PC-9 (cell line): ENCODE data around the gene MAP2K5. TPM values are rescaled to one million over a fixed set of nuclear protein-coding genes. Genes with fewer than 3 reads are reported as not detected.
"Not testable (repeated sequence)": the region's sequence is repeated elsewhere in the genome, so short reads cannot be mapped to it uniquely, and the experiment has no call there.

ENCODE experiments used
- BruUV-seq: library from RNA; stranded (reverse); fragments of 400-500 nt; replicated peaks from 2 replicates; lab custom pipeline; 2021; lab: Mats Ljungman, UMichigan
- CTCF ChIA-PET: fragments of 300-600 bp; sonication (Branson Sonifier 250); formaldehyde crosslinking; loops from one replicate; lab custom pipeline; 2022; ENCODE audit warnings: antibody characterized with exemption; lab: Charles Lee
- POLR2A ChIA-PET: fragments of 300-600 bp; sonication (Branson Sonifier 250); formaldehyde crosslinking; loops from one replicate; lab custom pipeline; 2022; ENCODE audit warnings: antibody characterized with exemption; ENCODE audit not compliant: unreplicated experiment; lab: Charles Lee
- DNase-seq, 2 experiments: peaks; one replicate each; pipeline versions ENCODE4 v3.0.0 to v3.0.0-alpha.2; 2015 to 2022; ENCODE audit warnings: mixed read lengths in 1 of 2
- H2AFZ ChIP-seq: fragments of 200-600 bp; sonication (generic); 2 replicates; pipeline ENCODE4 v1.8.1; 2017; ENCODE audit warnings: antibody characterized with exemption
- H3F3A ChIP-seq: fragments of 200-600 bp; sonication (generic); 2 replicates; pipeline ENCODE4 v1.8.1; 2017; ENCODE audit warnings: antibody characterized with exemption, mild to moderate bottlenecking, low read depth; ENCODE audit not compliant: insufficient read depth
- H3K27ac ChIP-seq: fragments of 200-600 bp; sonication (generic); 2 replicates; pipeline ENCODE4 v1.6.1; 2016; ENCODE audit warnings: mixed run types
- H3K27me3 ChIP-seq: fragments of 200-600 bp; sonication (generic); 2 replicates; pipeline ENCODE4 v1.6.1; 2016; ENCODE audit warnings: low read depth, mixed run types; ENCODE audit not compliant: insufficient read depth
- H3K36me3 ChIP-seq: fragments of 200-600 bp; sonication (generic); 2 replicates; pipeline ENCODE4 v1.6.1; 2016; ENCODE audit warnings: low read depth, mixed run types
- H3K4me1 ChIP-seq: fragments of 200-600 bp; sonication (generic); replicated peaks from 2 replicates; pipeline ENCODE4 v1.6.1; 2016; ENCODE audit warnings: mixed run types; ENCODE audit not compliant: insufficient read depth
- H3K4me2 ChIP-seq: fragments of 200-600 bp; sonication (generic); 2 replicates; pipeline ENCODE4 v1.6.1; 2017; ENCODE audit warnings: mixed run types
- H3K4me3 ChIP-seq: fragments of 200-600 bp; sonication (generic); 2 replicates; pipeline ENCODE4 v1.6.1; 2016; ENCODE audit warnings: mixed run types
- H3K79me2 ChIP-seq: fragments of 200-600 bp; sonication (generic); 2 replicates; pipeline ENCODE4 v1.6.1; 2017; ENCODE audit warnings: low read depth, mixed run types
- H3K9me2 ChIP-seq: fragments of 200-600 bp; sonication (generic); 2 replicates; pipeline ENCODE4 v1.8.1; 2017; ENCODE audit warnings: mild to moderate bottlenecking; ENCODE audit not compliant: insufficient read depth
- H3K9me3 ChIP-seq: fragments of 200-600 bp; sonication (generic); 2 replicates; pipeline ENCODE4 v1.8.1; 2016; ENCODE audit warnings: low read depth; ENCODE audit not compliant: insufficient read depth
- H4K20me1 ChIP-seq: fragments of 200-600 bp; sonication (generic); 2 replicates; pipeline ENCODE4 v1.8.1; 2017; ENCODE audit not compliant: insufficient read depth
- EZH2 ChIP-seq: fragments of 200-600 bp; sonication (generic); IDR thresholded peaks from 2 replicates; pipeline ENCODE4 v1.8.0; 2017; ENCODE audit warnings: antibody characterized with exemption, low read depth
- intact Hi-C: fragments of 100-400 bp; cut with micrococcal nuclease; formaldehyde crosslinking; loops from one replicate; pipeline ENCODE4 v1.10.0; 2022; ENCODE audit not compliant: unreplicated experiment
- total RNA-seq: library from RNA; stranded (reverse); gene quantifications from 2 replicates; pipeline ENCODE4 v1.2.3, GENCODE V29; 2021
- TF ChIP-seq, protein P1 (sequence below): fragments of 200-600 bp; sonication (generic); conservative IDR thresholded peaks from 2 replicates; pipeline ENCODE4 v1.6.1; 2017; ENCODE audit warnings: mixed run types, antibody characterized with exemption, mild to moderate bottlenecking, moderate library complexity

Gene MAP2K5
- total RNA-seq, 1 experiment from 2014 or later: 26.9 TPM

DNA sequence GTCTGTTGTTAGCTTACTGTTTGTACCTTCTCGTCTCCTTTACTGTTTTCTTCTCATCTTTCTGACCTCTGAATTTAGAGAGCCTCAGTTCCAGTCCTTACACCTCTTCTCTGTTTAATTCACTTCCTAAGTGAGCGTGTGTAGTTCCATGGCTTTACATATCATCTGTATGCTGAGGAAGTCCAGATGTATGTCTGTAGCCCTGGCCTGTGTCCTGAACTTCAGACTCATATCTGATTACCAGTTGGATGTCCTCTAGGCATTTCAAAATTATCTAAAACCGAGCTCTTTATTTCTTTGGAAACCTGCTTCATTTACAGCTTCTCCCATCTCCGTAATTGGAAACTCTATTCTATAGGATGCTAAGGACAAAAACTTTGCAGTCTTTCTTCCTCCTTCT, 75.8 kb downstream of the MAP2K5 start:
- Histone ChIP-seq H3K4me1 (no peaks in the 10 kb centered on the region), H3K9me3 (no peaks in the 10 kb centered on the region), H2AFZ (no peak overlapping the region), H3K4me3 (no peak overlapping the region), H3K79me2 (no peaks in the 10 kb centered on the region), H3K27ac (no peak overlapping the region), H4K20me1 (no peaks in the 10 kb centered on the region), H3K36me3 (no peaks in the 10 kb centered on the region), H3K27me3 (no peaks in the 10 kb centered on the region), H3K4me2 (no peak overlapping the region), H3F3A (no peaks in the 10 kb centered on the region), H3K9me2 (no peaks in the 10 kb centered on the region)
- no TSS peak for BruUV-seq
- ChIA-PET POLR2A (no interaction called here), CTCF (no interaction called here)
- TF ChIP-seq, protein P1, sequence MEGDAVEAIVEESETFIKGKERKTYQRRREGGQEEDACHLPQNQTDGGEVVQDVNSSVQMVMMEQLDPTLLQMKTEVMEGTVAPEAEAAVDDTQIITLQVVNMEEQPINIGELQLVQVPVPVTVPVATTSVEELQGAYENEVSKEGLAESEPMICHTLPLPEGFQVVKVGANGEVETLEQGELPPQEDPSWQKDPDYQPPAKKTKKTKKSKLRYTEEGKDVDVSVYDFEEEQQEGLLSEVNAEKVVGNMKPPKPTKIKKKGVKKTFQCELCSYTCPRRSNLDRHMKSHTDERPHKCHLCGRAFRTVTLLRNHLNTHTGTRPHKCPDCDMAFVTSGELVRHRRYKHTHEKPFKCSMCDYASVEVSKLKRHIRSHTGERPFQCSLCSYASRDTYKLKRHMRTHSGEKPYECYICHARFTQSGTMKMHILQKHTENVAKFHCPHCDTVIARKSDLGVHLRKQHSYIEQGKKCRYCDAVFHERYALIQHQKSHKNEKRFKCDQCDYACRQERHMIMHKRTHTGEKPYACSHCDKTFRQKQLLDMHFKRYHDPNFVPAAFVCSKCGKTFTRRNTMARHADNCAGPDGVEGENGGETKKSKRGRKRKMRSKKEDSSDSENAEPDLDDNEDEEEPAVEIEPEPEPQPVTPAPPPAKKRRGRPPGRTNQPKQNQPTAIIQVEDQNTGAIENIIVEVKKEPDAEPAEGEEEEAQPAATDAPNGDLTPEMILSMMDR: no peak
- no peak for TF ChIP-seq EZH2
- intact Hi-C loops: no loop called here
- no peak for DNase-seq

DNA sequence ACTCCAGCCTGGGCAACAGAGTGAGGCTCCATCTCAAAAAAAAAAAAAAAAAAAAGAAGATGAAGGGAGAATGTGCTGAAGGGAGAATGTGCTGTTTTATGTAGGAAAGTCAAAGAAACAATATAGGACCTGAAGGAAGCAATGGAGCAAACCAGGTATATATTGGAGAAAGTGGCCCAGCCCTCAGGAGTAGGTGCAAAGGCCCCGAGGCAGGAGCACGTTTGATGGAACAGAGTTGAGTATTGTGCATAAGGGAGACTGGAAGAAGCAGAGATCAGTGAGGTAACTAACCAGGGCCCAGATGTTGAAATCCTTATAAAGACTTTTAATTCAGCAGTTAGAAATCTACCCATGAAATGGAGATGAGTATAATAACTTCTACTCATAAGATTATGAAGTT, 79.6 kb downstream of the MAP2K5 start:
- no peaks in the 10 kb centered on the region for H4K20me1 ChIP-seq
- TF ChIP-seq, protein P1: no peak
- TF ChIP-seq EZH2: no peak
- H3K27me3 ChIP-seq: no peaks in the 10 kb centered on the region
- no peaks in the 10 kb centered on the region for H3K4me1 ChIP-seq
- H3K9me3 ChIP-seq: no peaks in the 10 kb centered on the region
- H3K9me2 ChIP-seq: no peaks in the 10 kb centered on the region
- POLR2A ChIA-PET: no interaction called here
- H3F3A ChIP-seq: no peaks in the 10 kb centered on the region
- H3K27ac ChIP-seq: no peak overlapping the region
- no peak overlapping the region for H3K4me3 ChIP-seq
- no peak for DNase-seq
- no peak overlapping the region for H2AFZ ChIP-seq
- no peaks in the 10 kb centered on the region for H3K36me3 ChIP-seq
- no peaks in the 10 kb centered on the region for H3K79me2 ChIP-seq
- CTCF ChIA-PET: no interaction called here
- no TSS peak for BruUV-seq
- no peak overlapping the region for H3K4me2 ChIP-seq
- intact Hi-C loops: no loop called here

DNA sequence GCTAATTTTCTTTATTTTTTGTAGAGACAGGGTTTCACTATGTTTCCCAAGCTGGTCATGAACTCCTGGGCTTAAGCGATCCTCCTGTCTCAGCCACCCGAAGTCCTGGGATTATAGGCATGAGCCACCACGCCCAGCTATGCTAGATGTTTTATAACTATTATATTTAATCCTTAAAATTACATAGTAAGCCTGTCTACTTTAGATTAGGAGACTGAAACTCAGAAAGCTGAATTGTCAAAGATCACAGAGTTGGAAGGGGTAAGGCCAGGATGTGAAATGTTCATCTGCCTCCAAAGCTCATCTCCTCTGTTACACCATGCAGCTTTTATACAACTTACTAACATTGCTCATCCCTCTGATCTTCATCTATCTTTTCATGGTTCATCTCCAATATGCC, 89.8 kb downstream of the MAP2K5 start:
- no TSS peak for BruUV-seq
- DNase-seq: no peak
- intact Hi-C loops: no loop called here
- no peaks in the 10 kb centered on the region for H4K20me1 ChIP-seq
- H3K4me2 ChIP-seq: no peak overlapping the region
- no peak overlapping the region for H3K27ac ChIP-seq
- TF ChIP-seq, protein P1: no peak
- TF ChIP-seq EZH2: no peak
- no peaks in the 10 kb centered on the region for H3K4me1 ChIP-seq
- H3K9me3 ChIP-seq: no peaks in the 10 kb centered on the region
- H3K9me2 ChIP-seq: no peaks in the 10 kb centered on the region
- ChIA-PET CTCF (no interaction called here), POLR2A (no interaction called here)
- H3K79me2 ChIP-seq: no peaks in the 10 kb centered on the region
- H3K36me3 ChIP-seq: no peaks in the 10 kb centered on the region
- H3F3A ChIP-seq: no peaks in the 10 kb centered on the region
- no peaks in the 10 kb centered on the region for H3K27me3 ChIP-seq
- H2AFZ ChIP-seq: no peak overlapping the region
- no peak overlapping the region for H3K4me3 ChIP-seq

DNA sequence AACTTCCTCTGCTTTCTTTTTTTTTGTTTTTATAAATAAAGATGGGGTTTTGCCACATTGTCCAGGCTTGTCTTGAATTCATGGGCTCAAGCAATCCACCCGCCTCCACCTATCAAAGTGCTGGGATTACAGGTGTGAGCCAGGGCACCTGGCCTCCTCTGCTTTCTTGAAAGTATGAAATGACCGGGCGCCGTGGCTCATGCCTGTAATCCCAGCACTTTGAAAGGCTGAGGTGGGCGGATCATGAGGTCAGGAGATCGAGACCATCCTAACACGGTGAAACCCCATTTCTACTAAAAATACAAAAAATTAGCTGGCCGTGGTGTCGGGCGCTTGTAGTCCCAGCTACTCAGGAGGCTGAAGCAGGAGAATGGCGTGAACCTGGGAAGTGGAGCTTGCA, 93.4 kb downstream of the MAP2K5 start:
- DNase-seq, H3K36me3 ChIP-seq, H3K27ac ChIP-seq, POLR2A ChIA-PET, intact Hi-C loops, H3K4me2 ChIP-seq, H2AFZ ChIP-seq, BruUV-seq, H3K79me2 ChIP-seq, H3K4me1 ChIP-seq, H4K20me1 ChIP-seq, H3K9me3 ChIP-seq, CTCF ChIA-PET, H3K27me3 ChIP-seq, H3K4me3 ChIP-seq, H3K9me2 ChIP-seq, H3F3A ChIP-seq: not testable (repeated sequence)
